GM18502 (cell line): ENCODE data around the gene TTC9.

Source experiments
- ATAC-seq: cut with Tn5 transposase; IDR thresholded peaks from one replicate; pipeline ENCODE4 v1.9.1; 2021; ENCODE audit warnings: mild to moderate bottlenecking; ENCODE audit not compliant: unreplicated experiment, poor library complexity

The TTC9 gene

GRCh38 chr14:70641548-70642302 is at the start of gene TTC9:
TTC9 (plus strand) TSS chr14:70641916; CDS start chr14:70642130, 214 bp downstream.
- ATAC-seq = no peak

- ATAC-seq = no peak
Measured at GRCh38 chr14:70594461-70594860, 47.3 kb upstream of the TTC9 start.

GRCh38 chr14:70595443-70596185 is 46.1 kb upstream of the TTC9 start:
- ATAC-seq = no peak

DNA sequence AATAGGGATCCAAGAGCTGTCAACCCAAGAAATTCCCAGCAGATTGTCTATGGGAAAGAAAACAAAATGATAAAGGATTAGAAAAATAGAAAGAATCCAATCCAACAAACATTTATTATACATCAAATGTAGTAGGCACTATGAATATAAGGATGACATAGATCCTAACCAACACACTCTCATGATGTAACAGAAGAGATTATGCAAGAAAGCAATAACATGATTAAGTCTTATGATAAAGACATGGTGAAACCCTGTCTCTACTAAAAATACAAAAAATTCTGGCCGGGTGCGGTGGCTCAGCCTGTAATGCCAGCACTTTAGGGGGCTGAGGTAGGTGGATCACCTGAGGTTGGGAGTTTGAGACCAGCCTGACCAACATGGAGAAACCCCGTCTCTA is 44.0 kb upstream of the TTC9 start:
- no peak for ATAC-seq

DNA sequence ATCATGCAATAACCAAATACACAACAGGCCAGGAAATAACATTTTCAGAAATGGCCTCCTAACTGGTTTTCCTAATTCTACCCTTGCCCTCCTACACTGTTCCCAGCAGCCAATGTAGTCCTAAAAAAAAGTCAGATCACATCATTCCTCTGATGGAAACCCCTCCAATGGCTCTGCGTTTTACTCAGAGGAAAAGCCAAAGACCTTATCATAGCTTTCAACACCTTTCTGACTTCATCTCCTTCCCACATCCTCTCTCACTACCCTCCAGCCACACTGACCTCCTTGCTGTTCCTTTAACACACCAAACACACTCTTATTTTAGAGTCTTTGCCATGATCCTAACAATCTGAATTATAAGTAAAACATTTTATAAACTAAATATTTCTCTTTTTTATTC is 42.4 kb upstream of the TTC9 start:
- ATAC-seq = no peak

- ATAC-seq = peak; percentile 96
Measured at GRCh38 chr14:70600382-70601157, 41.1 kb upstream of the TTC9 start, which contains the start of gene MED6. MED6 (minus strand) TSS chr14:70600655; CDS start chr14:70600637, 18 bp downstream.

DNA sequence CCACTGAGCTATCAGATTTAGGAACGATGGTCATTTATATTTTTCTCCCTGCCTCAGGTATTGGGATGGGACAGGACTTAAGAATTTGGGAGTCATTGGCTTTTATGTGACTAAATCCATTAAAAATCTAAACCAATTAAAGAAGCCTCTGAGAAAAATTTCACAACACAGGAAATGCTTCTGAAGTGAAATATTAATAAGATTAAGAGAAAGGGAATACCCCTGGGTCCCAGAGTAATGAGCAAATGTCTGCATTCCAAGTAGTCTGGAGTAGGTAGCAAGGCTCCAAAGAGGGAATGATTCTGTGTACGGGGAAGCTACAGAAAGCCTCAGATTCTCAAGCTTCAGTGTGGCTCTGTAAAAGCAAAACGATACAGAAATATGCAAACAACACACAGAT is 40.6 kb upstream of the TTC9 start:
- ATAC-seq = no peak

GRCh38 chr14:70602254-70602653 is 39.5 kb upstream of the TTC9 start:
- ATAC-seq = no peak

- ATAC-seq = no peak
Measured at GRCh38 chr14:70611216-70611615, 30.5 kb upstream of the TTC9 start.

- ATAC-seq = no peak
Measured at GRCh38 chr14:70616646-70617045, 25.1 kb upstream of the TTC9 start.

DNA sequence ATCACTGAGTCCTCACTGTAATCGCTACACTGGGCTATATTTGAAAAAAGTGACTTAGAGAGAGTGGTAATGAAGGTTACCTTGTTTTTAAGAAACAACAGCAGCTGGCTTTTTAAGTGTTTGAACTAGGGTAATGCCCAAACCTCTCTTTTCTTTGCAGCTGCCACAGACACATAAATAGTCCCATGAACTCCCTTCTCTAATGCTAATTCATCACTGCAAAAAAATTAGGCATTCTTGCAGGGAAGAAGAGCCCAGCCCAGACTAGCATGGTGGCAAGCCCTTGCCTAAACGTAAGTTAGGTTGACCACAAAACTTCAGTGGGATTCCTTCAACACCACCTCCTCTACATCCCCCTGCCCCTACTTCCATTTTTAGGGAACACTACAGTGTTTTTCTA is 23.4 kb upstream of the TTC9 start:
- no peak for ATAC-seq

- no peak for ATAC-seq
Measured at GRCh38 chr14:70619708-70620107, 22.0 kb upstream of the TTC9 start.

DNA sequence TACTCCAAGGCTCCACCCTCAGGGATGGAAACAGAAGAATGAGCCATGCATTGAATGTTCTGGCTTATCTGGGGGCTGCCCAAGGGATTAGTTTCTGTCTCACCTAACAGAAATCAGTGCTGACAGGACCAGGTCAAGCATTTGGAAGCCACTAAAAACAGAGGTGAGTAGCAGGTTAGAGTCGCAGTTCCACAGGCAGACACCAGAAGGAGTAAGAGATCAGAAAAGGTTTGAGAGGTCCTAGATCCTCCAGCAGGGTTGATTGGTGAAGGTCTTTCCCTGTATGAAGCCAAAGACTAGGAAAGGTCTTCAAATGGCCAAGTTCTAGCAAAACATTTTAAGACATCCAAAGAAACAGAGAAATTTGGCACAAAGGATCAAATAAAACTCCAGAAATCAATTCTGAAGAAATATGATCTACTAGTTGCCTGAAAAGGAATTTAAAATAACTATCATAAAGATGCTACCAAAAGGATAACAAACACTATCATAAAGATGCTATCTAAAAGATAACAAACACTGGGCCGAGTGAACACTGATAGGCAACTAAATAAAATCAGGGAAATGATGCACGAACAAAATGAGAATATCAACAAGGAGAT is 19.5 kb upstream of the TTC9 start:
- no peak for ATAC-seq

DNA sequence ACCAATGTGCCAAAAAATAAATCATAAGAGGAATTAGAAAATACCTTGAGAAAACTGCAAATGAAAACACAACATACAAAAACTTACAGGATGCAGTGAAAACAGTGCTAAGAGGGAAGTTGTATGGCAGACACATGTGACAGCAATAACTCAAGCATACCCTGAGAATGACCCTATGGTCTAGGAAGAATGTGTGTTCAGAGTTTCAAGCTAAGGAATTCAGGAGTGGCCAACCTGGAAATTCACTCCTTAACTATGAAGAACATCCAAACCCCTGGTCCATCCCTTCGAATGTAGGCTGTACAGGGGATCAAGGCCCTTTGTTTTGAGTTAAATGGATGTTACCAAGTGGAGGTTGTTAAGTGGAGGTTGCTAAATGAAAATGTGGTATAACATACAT is 16.7 kb upstream of the TTC9 start:
- ATAC-seq = no peak

- no peak for ATAC-seq
Measured at GRCh38 chr14:70631948-70632347, 9.8 kb upstream of the TTC9 start.

- no peak for ATAC-seq
Measured at GRCh38 chr14:70635971-70636595, 5.6 kb upstream of the TTC9 start.

- no peak for ATAC-seq
Measured at GRCh38 chr14:70638416-70638815, 3.3 kb upstream of the TTC9 start.

DNA sequence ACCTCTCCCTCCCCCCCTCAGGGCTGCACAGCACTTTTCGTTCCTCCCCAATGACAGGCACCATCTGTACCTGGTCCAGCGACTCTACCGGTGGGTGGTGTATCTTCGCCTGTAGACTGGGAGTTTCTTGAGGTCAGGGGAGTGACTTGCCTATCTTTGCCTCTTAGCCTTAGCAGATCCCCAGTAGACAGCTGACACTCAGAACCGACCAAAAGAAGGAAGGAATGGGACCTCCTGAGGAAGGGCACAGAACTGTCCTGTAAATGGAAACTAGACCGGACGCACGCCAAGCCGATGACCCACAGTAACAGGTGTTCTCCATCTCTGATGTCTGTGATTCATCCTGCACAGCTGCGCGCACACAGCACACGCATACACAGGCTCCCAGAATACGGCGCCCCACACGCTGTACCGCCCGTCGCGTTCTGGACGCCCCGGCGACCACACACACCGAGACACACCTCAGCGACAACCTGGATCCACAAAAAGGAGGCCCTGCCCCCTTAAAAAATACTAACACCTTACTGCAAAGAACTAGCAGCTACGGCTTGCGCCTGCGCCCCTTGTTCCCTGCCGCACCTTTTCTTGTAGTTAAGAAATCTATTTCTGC is 673 bp upstream of the TTC9 start:
- ATAC-seq = peak; percentile 66

DNA sequence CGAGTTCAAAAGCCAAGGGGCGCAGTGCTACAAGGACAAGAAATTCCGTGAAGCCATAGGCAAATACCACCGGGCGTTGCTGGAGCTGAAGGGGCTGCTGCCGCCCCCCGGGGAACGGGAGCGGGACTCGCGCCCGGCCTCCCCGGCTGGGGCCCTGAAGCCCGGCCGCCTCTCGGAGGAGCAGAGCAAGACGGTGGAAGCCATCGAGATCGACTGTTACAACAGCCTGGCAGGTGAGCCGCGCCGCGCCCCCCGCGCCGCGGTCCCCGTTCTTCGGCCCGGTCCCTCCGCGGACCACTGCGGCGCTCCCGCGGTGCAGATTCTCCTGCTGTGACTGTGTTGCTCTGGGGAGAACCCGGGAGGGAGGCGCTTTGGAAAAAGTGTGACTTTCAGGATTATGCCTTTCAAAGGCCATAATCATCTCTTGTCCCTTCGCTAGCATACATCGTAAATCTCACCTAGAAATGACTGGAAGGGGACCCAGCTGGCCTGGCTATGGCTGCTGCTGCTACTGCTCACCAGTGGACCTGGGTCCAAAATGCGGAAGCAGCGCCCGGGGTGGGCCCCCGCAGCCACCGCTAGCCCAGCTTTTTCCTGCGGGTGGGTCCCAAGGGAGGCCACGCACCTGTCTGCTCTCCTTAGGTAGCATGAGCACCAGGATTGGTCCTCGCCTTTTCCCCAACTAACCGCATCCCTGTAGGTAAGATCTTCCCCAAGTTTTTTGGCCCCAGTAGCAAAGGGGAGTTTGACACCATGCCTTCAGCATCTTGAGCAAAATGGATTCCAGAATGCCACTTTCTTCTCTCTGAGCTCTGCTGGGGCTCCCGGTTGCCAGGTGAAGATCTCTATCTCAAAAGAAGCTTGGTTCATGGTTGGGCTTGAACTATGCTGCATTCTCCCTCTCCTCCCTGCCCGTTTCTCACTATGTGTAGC is 853 bp downstream of the TTC9 start:
- ATAC-seq = peak; percentile 37
